Measurements from ENCODE around the gene SLC47A1.

DNA sequence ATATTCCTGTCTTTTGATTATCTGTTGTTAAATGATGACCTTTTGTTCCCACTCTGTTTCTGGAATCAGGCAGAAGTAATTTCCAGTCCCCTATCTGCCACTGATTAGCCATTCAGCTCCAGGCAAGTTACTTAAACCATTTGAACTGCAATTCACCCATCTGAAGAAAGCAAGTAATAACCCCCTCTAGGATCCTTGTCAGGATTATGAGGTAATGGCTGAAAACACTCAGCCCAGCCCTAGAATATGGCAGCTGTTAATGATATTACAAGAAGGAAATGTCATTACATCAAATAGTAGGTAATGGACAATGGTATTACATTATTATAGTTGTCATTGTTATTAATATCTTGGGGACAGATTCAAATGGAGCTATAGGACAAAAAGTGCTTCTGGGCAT is 16.0 kb upstream of the SLC47A1 start:
- TF ChIP-seq, protein P1, sequence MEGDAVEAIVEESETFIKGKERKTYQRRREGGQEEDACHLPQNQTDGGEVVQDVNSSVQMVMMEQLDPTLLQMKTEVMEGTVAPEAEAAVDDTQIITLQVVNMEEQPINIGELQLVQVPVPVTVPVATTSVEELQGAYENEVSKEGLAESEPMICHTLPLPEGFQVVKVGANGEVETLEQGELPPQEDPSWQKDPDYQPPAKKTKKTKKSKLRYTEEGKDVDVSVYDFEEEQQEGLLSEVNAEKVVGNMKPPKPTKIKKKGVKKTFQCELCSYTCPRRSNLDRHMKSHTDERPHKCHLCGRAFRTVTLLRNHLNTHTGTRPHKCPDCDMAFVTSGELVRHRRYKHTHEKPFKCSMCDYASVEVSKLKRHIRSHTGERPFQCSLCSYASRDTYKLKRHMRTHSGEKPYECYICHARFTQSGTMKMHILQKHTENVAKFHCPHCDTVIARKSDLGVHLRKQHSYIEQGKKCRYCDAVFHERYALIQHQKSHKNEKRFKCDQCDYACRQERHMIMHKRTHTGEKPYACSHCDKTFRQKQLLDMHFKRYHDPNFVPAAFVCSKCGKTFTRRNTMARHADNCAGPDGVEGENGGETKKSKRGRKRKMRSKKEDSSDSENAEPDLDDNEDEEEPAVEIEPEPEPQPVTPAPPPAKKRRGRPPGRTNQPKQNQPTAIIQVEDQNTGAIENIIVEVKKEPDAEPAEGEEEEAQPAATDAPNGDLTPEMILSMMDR (IDR thresholded peaks at IDR 0.05): no peak
- TF ChIP-seq EZH2 (IDR thresholded peaks at IDR 0.05; ENCODE audit: borderline replicate concordance, insufficient read depth, low read depth, low read length, poor library complexity, severe bottlenecking): no peak
